Daoy (cell line): ENCODE results near the gene MAP1A. TPM values are rescaled to one million over a fixed set of nuclear protein-coding genes. Genes with fewer than 3 reads are reported as not detected.

Experiments
- DNase-seq: peaks from one replicate; pipeline ENCODE4 v3.0.0-alpha.2; 2015; ENCODE audit warnings: low read depth
- total RNA-seq: library from RNA; depleted of rRNA; stranded (reverse); fragments of >200 nt; shearing (Covaris generic); gene quantifications from 2 replicates; pipeline ENCODE4 v1.2.3, GENCODE V29; 2014; rRNA removed

Gene MAP1A
- 2.7 and 3.2 TPM in 2 replicates for total RNA-seq

DNA sequence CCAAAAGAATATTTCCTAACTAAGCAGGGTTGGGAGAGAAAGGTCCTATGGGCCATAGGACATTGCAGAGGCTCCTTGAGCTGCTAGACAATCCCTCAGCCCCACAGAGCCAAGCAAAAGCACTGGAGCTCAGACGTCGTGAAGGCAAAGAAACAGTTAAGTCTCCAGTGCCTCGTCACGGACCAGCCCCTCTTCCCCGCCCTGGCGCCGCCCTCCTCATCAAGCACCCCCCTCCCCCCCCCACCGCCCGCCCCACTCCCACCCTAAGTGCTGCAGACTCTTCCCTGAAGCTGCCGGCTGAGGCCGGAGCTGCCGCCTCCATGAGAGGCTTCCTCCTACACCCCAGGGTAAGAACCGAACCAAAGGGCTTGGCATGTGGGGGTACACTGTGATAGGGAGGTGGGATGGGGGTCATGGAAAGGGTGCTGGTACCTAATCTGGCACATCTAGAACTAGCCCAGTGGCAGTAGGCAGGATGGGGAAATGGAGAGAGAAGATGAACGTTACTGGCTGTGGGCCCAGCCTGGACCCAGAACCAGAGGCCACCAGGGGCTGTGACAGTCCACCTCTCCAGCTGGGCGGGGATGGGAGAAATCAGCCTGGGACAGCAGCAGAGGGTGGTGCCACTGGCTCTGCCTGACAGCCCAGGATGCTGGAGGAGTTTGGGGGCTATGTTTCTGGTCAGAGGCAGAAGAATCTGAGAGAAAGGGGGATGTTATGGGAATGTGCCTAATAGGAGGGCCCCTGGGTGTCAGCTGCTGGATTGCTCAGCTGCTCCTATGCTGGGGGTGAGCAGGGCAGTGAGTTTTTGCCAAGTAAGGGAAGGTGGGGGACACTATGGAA is at the start of gene MAP1A:
MAP1A (plus strand) TSS at position 255 of the 843 bp plus-strand sequence. CDS start 3,866 bp downstream, outside the sequence.
- no peak for DNase-seq

- DNase-seq: peak; percentile 14
Measured at GRCh38 chr15:43469867-43470266, 47.5 kb upstream of the MAP1A start.

DNA sequence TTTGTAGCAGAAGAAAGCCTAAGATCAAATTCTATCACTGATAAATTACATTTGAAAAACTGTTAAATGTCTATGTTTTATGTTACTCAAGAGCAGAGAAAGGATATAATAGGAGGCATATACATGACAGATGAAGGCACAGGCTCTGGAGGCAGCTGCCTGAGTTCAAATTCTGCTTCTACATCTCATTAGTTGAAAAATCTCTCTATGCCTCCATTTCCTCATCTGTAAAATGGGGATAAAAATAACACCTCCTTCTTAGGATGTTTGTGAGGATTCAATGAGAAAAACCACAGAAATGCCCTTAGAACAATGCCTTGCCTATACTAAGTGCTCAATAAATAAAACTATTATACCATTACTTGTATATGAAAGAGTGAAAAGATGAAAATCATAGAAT is 45.4 kb upstream of the MAP1A start:
- DNase-seq: no peak

DNA sequence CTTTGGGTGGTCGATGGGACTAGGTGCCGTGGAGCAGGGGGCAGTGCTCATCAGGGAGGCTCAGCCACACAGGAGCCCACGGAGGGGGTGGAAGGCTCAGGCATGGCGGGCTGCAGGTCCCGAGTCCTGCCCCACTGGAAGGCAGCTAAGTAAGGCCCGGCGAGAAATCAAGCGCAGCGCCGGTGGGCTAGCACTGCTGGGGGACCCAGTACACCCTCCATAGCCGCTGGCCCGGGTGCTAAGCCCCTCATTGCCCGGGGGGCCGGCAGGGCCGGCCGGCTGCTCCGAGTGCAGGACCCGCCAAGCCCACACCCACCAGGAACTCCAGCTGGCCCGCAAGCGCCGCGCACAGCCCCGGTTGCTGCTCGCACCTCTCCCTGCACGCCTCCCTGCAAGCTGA is 43.5 kb upstream of the MAP1A start:
- DNase-seq: no peak

DNA sequence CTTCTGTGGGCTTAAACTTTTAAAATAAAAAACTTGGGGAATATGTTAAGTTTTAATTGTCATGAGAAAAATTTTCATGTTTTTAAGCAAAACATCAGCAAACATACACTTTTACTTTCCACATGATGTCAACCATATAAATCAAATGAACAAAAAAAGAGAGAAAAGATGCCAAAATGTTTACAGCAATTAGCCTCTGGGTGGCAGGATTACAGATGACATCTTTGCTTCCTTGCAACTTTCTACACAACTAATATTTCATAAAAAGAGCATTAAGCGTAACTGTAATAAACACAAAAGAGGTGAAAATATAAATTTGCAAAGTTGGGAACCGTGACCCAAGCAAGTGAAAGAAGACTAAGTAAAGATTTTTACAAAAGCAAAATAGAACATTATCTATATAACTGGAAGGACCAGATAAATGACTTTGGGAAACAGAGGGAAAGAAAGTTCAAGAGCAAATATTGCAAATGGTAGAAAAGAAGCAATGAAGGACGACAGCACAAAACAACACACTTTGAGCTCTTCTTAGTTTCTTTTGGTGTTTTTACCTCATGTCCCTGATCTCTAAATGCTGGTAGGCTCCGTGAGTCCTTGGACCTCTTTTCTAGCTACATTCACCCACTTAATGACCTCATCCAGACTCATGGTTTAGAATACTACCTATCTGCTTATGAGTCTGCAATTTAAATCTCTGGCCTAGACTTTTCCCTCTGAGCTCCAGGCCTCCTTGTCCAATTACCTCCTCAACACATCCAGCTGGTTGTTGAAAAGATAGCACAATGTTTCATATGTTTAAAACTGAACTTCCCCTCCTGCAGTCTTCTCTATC is 33.9 kb upstream of the MAP1A start:
- DNase-seq: no peak

DNA sequence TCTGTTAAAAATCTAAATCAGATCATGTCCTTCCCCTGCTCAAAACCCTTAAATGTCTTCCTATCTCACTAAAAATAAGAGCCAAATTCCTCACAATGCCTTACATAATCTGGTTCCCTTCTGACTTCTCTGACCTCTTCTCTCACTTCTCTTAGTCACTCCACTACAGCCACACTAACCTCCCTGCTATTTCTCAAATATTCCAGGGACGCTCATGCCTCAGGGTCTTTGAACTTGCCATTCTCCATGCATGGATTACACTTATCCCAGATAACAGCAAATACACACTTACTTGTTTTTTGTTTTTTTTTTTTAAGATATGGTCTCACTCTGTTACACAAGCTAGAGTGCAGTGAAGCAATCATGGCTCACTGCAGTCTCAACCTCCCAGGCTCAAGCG is 33.0 kb upstream of the MAP1A start:
- no peak for DNase-seq

GRCh38 chr15:43487271-43487895 is 30.0 kb upstream of the MAP1A start:
- no peak for DNase-seq

- no peak for DNase-seq
Measured at GRCh38 chr15:43488790-43489189, 28.6 kb upstream of the MAP1A start.

GRCh38 chr15:43489191-43489590 is 28.2 kb upstream of the MAP1A start:
- DNase-seq: no peak

GRCh38 chr15:43492266-43492665 is 25.1 kb upstream of the MAP1A start:
- DNase-seq: no peak

DNA sequence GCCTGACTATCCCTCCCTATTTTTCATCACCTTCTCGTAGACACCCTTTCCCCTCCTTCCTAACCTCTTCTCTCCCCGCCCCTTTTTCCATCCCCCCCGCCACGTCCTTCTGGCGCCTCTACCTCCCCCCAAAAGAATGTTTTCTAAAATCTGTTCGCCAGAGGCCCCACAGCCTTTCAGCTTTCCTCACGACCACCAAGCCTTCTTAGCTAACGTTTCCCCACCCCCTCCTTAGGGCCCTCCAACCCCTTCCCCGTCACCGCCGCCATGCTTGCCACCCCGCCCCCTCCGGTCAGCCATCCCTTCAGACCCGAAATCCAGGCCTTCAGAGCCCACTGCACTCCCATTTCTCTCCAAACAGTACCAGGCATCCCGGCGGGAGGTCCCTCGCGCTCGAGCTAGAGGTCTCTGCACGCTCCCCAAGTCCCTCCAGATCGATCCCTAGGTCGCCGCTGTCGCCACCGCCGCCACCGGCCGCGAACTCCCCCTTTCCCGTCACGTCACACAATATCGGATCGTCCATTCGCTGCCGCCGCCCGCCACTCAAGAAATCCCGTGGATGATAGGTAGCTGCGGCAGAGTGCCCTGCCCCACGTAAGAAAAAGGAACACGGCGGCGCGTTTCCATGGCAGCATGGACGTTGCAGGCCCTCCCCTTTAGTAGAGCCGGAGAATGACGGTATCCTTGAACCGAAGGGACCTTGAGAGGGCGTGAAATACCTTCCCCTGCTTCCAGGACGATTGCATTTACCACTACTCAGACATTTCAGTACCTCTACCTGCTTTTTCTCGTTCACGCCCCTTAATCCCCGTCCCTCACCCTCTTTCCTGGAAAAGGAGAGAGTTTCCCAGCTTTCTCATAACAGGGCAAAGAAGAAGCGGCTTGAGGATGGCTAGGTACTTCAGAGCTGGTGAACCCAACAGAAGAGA is 24.5 kb upstream of the MAP1A start, which contains the start of gene TP53BP1:
TP53BP1 (minus strand) TSS at position 484 of the 929 bp plus-strand sequence; CDS start at position 371, 113 bp downstream.
- peak; percentile 96 for DNase-seq

GRCh38 chr15:43493703-43494472 is 23.5 kb upstream of the MAP1A start:
- no peak for DNase-seq

DNA sequence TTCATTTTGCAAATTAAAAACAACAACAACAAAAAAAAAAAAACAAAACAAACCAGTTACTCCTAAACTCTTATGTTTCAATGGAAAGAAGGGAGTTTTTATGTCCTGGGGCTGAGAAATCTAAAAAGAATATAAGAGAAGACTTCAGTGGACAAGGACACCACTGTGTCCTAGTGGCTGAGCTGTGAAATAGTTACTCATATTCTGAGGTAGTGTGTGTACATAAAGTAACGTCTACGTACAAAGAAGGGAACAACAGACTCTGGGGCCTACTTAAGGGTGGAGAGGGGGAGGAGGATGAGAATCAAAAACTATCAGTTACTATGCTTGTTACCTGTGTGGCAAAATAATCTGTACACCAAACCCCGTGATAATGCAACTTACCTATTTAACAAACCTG is 18.4 kb upstream of the MAP1A start:
- DNase-seq: no peak

GRCh38 chr15:43499635-43500034 is 17.8 kb upstream of the MAP1A start:
- DNase-seq: no peak

DNA sequence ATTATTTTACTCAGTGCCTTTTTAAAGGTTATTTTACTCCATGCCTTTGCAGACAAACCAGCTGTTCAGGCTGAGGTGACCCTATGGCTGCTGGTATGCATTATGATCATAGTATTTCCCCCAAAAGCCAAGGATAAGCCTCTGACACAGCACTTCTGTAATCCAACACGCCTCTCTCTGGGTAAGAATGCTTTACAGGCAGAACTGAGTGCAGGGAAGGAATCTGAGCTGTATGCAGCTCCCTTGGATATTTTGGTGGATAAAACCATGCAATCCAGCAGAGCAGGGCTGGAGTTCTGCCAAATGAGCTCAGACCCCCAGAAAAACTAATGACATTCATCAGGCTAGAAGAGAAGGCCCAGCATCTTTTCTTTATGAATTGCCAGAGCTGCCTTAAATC is 11.7 kb upstream of the MAP1A start:
- DNase-seq: no peak

DNA sequence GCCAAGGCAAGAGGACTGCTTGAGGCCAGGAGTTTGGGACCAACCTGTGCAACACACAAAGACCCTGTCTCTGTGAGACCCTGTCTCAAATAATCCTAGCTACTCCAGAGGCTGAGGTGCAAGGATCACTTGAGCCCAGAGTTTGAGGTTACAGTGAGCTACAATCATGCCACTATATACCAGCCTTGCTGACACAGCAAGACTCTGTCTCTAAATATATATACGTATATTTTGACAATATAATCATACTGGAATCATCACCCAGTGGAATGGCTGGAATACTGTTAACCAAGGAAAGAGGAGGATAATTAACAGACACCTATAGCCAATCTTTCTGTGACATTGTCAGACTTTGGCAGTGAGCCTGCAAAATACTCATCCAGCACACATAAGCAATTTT is 9.0 kb upstream of the MAP1A start:
- DNase-seq: no peak

GRCh38 chr15:43508991-43509659 is 8.3 kb upstream of the MAP1A start:
- no peak for DNase-seq

DNA sequence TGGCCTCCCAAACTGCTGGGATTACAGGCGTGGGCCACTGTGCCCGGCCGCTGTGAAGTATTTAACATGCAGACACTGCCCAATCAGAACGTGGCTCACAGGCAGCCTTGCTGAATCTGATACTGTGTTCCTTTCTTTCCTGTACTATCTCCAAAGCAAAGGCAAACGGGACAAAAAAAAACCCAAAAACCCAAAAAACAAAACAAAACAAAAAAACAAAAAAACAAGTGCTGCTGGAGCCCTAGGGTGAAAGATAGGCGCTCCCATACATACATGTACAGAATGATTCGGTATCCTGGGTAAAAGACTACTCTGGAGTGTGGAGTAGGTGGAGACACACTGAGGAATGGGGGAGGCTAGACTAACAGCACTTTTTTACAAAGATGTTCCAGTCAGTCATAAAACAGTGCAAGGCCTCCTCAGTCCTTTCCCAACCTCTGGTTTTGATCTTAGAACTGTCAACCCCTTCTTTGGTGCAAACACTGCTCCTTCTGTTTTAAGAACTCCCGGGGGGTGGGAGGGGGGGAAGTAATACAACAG is 7.7 kb upstream of the MAP1A start:
- DNase-seq: no peak

DNA sequence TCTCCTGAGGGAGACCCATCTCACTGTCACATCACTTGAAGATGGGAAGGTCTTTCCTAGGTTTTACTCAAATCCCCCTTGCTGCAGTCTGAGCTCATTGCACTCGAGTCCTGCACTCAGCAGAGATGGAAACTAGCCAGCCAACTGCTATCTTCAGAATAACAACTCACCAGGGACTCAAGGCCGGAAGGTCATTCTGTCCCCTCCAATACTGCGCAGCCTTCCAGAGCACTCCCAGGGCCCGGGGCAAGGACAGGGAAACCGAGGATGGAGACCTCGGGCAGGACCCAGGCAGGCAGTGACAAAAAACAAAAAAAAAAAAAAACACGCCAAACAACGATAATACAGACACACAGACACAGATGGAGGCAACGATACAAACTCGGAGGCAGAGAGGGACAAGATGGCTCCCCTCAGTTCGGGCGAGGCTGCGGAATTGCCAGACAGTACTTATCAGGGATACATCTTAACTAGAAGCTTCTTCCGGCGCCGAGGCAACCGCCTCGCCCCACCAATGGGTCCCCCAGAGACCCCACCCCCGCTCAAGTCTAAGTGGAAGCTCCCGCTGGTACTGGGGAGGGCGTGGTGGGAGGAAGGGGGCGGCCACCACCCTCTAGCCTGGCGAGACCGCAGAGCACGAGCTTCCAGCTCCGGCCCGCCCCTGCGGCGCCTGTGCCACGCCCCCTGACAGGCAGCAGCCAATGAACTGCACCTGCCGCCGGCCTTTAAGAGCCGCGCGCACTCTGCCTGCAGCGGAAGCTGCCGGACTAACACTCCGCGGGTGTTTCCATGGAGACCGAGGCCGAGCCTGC is 7.0 kb upstream of the MAP1A start:
- DNase-seq: peak; percentile 98
